Tibial nerve (tissue), 3 donors: ENCODE measurements around the gene PRICKLE1.

Experiments
- POLR2A ChIP-seq, 2 donors: fragments of 450-650 bp; IDR thresholded peaks; one replicate each; pipeline ENCODE4 v1.6.1; 2017; ENCODE audit warnings: antibody characterized with exemption in 2 of 2, mild to moderate bottlenecking in 2 of 2, moderate library complexity in 2 of 2
- TF ChIP-seq, protein P1 (sequence below), 5 experiments: fragments of 200-600 bp in 3 of 5; fragments of 450-650 bp in 2 of 5; sonication (generic) in 3 of 5; IDR thresholded peaks; one replicate each; pipeline ENCODE4 v1.5.1; 2016 to 2019; ENCODE audit warnings: antibody characterized with exemption in 5 of 5, mild to moderate bottlenecking in 3 of 5, moderate library complexity in 2 of 5

DNA sequence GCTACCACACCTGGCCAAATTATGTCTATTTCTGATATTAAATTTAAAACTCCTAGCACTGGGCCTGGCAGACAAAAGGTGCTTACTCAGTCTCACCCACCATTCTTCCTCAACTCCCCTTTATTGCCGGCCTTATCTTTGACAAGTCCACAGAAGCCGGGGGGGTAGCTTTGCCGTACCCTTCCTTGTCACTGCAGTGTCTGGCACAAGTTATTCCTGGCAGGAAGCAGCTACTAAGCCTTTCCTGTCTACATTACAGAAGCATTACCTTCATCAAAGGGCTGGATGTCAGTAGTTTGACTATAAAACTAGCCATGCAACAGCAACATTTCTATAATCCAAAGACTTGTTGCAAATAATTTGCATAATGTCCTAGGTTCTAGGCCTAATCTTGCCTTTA lies 127.1 kb downstream of the PRICKLE1 start:
- TF ChIP-seq POLR2A (IDR thresholded peaks at IDR 0.05), result no peak
- TF ChIP-seq, protein P1, sequence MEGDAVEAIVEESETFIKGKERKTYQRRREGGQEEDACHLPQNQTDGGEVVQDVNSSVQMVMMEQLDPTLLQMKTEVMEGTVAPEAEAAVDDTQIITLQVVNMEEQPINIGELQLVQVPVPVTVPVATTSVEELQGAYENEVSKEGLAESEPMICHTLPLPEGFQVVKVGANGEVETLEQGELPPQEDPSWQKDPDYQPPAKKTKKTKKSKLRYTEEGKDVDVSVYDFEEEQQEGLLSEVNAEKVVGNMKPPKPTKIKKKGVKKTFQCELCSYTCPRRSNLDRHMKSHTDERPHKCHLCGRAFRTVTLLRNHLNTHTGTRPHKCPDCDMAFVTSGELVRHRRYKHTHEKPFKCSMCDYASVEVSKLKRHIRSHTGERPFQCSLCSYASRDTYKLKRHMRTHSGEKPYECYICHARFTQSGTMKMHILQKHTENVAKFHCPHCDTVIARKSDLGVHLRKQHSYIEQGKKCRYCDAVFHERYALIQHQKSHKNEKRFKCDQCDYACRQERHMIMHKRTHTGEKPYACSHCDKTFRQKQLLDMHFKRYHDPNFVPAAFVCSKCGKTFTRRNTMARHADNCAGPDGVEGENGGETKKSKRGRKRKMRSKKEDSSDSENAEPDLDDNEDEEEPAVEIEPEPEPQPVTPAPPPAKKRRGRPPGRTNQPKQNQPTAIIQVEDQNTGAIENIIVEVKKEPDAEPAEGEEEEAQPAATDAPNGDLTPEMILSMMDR (IDR thresholded peaks at IDR 0.05), result no peak
